ENCODE measurements around the gene CHST9. TPM values are rescaled to one million over a fixed set of nuclear protein-coding genes. Genes with fewer than 3 reads are reported as not detected.

The CHST9 gene
- total and polyA plus RNA-seq, 4 donors = 0.42 to 6.4 (median 1.4) TPM

- Histone ChIP-seq H3K27me3 (ENCODE audit: control insufficient read depth in 4 of 4, insufficient read depth in 4 of 4, low read length in 3 of 4) (no peaks in the 10 kb centered on the region), H3K36me3 (ENCODE audit: control insufficient read depth in 4 of 4, insufficient read depth in 3 of 4, low read depth in 1 of 4, low read length in 3 of 4) (no peaks in the 10 kb centered on the region), H3K27ac (ENCODE audit: low read depth in 1 of 2, low read length in 2 of 2) (no peak overlapping the region), H3K4me1 (ENCODE audit: control insufficient read depth in 4 of 4, insufficient read depth in 4 of 4, low read length in 3 of 4) (no peaks in the 10 kb centered on the region), H3K9me3 (ENCODE audit: control insufficient read depth in 4 of 4, low read length in 3 of 4) (no peaks in the 10 kb centered on the region), H3K9ac (ENCODE audit: low read depth in 1 of 2, low read length in 2 of 2) (no peak overlapping the region), H3K4me3 (ENCODE audit: low read depth in 1 of 3, low read length in 3 of 3) (no peak overlapping the region)
- WGBS = 44% methylated on average over 6 of the region's 6 CpGs
- DNase-seq (ENCODE audit: low spot score) = no peak
- TF ChIP-seq HNF4A (conservative IDR thresholded peaks at IDR 0.05) (no peak), REST (IDR thresholded peaks at IDR 0.05) (no peak), EGR1 (IDR thresholded peaks at IDR 0.05; ENCODE audit: low read depth in 2 of 2) (no peak), MAX (IDR thresholded peaks at IDR 0.05) (no peak), TAF1 (conservative IDR thresholded peaks at IDR 0.05) (no peak), RXRA (IDR thresholded peaks at IDR 0.05) (no peak), SP1 (IDR thresholded peaks at IDR 0.05) (no peak), RAD21 (IDR thresholded peaks at IDR 0.05) (no peak), JUND (IDR thresholded peaks at IDR 0.05) (no peak), FOXA1 (IDR thresholded peaks at IDR 0.05) (no peak), FOXA2 (IDR thresholded peaks at IDR 0.05) (no peak), YY1 (IDR thresholded peaks at IDR 0.05) (no peak), NR2F2 (IDR thresholded peaks at IDR 0.05) (no peak), ATF3 (IDR thresholded peaks at IDR 0.05) (no peak), GABPA (IDR thresholded peaks at IDR 0.05 in 1 of 2, conservative IDR thresholded peaks at IDR 0.05 in 1 of 2) (no peak), HNF4G (IDR thresholded peaks at IDR 0.05) (no peak)
- TF ChIP-seq, protein P1, sequence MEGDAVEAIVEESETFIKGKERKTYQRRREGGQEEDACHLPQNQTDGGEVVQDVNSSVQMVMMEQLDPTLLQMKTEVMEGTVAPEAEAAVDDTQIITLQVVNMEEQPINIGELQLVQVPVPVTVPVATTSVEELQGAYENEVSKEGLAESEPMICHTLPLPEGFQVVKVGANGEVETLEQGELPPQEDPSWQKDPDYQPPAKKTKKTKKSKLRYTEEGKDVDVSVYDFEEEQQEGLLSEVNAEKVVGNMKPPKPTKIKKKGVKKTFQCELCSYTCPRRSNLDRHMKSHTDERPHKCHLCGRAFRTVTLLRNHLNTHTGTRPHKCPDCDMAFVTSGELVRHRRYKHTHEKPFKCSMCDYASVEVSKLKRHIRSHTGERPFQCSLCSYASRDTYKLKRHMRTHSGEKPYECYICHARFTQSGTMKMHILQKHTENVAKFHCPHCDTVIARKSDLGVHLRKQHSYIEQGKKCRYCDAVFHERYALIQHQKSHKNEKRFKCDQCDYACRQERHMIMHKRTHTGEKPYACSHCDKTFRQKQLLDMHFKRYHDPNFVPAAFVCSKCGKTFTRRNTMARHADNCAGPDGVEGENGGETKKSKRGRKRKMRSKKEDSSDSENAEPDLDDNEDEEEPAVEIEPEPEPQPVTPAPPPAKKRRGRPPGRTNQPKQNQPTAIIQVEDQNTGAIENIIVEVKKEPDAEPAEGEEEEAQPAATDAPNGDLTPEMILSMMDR (IDR thresholded peaks at IDR 0.05; ENCODE audit: low read depth, low read length, missing input control) = no peak
- TF ChIP-seq, protein P2, sequence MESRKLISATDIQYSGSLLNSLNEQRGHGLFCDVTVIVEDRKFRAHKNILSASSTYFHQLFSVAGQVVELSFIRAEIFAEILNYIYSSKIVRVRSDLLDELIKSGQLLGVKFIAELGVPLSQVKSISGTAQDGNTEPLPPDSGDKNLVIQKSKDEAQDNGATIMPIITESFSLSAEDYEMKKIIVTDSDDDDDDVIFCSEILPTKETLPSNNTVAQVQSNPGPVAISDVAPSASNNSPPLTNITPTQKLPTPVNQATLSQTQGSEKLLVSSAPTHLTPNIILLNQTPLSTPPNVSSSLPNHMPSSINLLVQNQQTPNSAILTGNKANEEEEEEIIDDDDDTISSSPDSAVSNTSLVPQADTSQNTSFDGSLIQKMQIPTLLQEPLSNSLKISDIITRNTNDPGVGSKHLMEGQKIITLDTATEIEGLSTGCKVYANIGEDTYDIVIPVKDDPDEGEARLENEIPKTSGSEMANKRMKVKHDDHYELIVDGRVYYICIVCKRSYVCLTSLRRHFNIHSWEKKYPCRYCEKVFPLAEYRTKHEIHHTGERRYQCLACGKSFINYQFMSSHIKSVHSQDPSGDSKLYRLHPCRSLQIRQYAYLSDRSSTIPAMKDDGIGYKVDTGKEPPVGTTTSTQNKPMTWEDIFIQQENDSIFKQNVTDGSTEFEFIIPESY (IDR thresholded peaks at IDR 0.05) = no peak
Measured at GRCh38 chr18:26893996-26894395, 291.1 kb downstream of the CHST9 start.

Measured in liver (tissue), 9 donors.